GM19193 (cell line): Measurements from ENCODE around the gene AGAP3.

Experiments
- POLR2A ChIP-seq: IDR thresholded peaks from 4 replicates; pipeline ENCODE4 v1.6.1; 2011; ENCODE audit not compliant: insufficient read depth, insufficient read length; ENCODE audit errors: extremely low read depth

The AGAP3 gene

GRCh38 chr7:151175793-151176311, 89.6 kb downstream of the AGAP3 start:
- TF ChIP-seq POLR2A = no peak

DNA sequence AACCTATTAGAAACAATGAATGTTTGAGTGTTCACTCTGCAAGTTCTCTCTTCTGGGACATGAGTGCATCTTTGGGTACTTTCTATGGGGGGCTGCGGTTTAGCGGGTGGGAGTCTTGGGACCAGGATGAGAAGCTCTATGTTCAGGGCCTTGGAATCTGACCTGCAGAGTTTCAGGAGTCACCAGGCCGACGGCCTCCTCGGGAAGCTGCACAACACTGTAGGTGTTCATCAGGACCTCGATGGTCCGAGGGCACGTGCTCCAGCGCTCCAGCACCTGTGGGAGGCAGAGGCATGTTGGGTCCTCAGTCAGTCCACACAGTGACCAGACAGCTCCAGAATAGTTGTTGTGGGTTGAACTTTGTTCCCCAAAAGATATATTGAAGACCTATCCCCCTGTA, 90.1 kb downstream of the AGAP3 start:
- no peak for TF ChIP-seq POLR2A

GRCh38 chr7:151177310-151177709, 91.0 kb downstream of the AGAP3 start:
- no peak for TF ChIP-seq POLR2A

DNA sequence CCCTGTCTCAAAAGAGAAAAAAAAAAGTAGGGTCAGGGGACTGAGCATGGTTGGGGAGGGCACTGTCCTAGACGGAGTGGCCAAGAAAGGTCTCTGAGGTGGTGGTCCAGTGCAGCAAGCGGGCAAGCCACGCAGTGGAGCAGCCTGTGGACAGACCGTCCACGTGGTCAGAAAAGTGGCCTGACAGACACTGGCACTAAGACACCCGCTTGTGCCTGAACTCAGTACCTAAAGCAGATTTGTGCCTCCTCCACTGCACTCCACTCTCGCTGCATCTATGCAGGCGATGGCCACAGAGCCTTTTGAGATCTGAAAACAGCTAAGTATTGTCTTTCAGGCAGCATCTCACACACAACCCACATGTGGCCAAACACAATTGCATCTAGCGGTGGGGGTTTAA, 92.0 kb downstream of the AGAP3 start:
- no peak for TF ChIP-seq POLR2A

DNA sequence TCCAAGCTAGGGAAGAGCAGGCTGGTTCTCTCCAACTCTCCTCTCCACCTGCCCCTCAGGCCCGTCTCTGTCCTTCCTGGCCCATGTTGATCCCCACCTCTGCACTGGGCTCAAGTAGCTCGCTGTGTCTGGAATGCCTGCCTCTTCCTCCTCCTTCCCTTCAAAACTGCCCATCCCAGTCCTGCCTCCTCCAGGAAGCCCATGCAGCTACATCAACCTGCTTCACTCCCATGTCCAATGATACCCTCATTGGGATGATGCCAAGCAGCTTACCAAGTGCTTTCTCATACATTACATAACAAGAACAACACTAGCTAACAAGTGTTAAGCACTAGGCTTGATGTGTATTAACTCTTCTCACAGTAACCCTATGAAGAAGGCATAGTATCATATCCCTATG, 92.6 kb downstream of the AGAP3 start:
- TF ChIP-seq POLR2A = no peak

DNA sequence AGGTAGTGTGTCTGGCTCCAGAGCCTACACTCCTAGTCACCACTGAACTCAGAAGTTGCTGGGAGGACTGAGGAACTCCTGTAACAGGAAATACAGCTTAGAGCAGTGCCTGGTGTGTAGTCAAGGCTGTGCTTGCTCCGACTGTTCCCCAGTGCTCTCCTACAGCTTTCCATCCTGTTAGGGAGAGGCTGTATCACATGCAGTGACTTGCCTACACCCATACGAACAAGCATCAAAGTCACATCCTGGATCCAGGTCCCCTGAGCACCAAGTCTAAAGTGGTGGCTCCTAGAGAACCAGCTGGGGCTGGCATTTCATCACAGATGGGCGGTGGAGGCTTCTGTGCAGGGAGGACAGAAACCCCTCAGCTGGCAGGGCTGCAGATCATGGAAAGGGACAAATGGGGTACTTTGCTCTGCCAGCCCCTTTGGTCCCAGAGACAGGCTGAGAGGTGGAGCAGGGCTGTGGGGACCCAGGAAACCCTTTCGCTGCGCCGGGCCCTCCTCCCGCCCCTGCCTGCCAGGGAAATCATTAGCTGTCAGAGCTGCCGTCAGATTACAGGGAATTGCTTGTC, 93.1 kb downstream of the AGAP3 start:
- TF ChIP-seq POLR2A = no peak

- no peak for TF ChIP-seq POLR2A
Measured at GRCh38 chr7:151179946-151180345, 93.7 kb downstream of the AGAP3 start.

- TF ChIP-seq POLR2A = no peak
Measured at GRCh38 chr7:151181011-151181431, 94.7 kb downstream of the AGAP3 start.

- TF ChIP-seq POLR2A = no peak
Measured at GRCh38 chr7:151185762-151186639, 99.7 kb downstream of the AGAP3 start.

DNA sequence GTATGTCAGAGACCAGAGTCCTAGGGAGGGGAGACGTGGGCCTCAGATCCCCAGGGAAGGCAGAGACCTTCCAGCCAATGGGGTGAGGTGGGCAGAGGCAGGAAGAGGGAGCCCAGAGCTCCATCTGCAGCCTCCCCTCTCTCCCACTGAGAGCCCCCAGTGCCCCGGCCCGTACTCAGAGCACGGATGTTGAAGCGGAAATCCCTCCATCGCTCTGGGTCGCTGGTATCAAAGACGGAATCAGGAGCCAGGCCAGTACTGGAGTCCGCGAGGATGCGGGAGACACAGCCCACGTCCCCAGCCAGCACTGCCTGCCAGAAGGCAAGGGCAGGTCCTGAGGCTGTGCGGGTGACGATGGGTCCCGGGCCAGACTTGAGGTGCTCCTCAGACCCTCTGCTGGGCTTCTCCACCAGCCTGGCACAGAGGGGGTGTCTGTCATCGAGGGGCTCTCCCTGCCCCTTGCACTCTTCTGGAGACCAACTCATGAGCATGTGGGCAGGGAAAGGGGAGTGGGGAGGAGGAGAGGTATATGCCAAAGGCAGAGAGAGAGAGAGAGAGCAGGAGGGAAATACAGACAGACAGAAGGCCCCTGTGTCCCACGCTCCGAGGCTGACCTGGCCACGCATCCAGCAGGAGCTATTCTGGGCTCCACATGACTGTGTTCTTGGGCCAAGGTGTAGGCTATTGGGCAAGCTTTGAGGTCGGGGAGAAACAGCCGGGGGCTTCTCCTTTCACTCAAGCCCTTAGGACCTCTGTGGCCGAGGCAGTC, 100.5 kb downstream of the AGAP3 start, which contains the start of gene ASB10:
Gene ASB10 (minus strand): TSS at position 611 of the 769 bp plus-strand sequence. CDS start 120 bp downstream, at position 491.
- no peak for TF ChIP-seq POLR2A

DNA sequence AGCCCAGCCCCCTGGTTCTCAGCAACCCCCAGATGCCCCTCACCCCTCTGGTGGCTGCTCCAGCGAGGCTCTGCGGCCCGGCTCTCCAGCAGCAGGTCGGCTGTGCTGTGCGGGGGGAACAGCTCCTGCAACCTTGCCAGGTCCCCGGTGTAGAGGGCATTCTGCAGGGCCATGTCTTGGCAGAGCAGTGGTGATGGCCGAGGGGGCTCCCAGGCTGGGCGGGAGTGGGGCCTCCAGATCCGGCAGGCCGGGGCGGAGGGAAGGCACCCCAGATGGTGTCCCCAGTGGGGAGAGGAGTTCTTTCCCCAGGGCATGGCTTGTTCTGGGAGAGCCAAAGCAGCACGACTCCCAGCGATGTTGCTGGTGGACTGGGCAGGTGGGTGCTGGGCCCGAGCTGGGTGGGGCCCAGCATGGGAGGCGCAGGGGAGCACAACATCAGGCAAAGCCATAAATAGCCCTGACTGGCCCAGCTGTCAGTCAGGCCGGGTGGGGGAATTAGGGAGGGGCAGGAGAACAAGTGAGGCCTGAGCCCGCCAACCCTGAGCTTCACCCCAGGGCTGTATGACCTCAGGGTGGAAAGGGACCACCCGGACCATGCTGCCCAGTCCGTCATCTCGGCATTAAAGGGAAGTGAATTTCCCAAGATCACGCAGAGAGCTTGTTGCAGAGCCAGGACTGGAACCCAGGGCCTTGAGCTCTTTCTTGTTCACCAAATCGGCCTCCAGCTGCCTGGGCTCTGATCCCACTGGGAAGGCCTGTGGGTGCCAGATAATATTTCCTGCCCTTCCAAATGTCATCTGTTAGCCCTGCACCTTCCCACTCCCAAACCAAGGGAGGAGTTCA, 101.4 kb downstream of the AGAP3 start:
- TF ChIP-seq POLR2A = no peak

- TF ChIP-seq POLR2A = no peak
Measured at GRCh38 chr7:151188252-151188542, 101.9 kb downstream of the AGAP3 start.

- no peak for TF ChIP-seq POLR2A
Measured at GRCh38 chr7:151189038-151189437, 102.8 kb downstream of the AGAP3 start.

- no peak for TF ChIP-seq POLR2A
Measured at GRCh38 chr7:151191544-151191943, 105.3 kb downstream of the AGAP3 start.
